ENCODE results near the gene CCDC136.

CCDC136 gene

GRCh38 chr7:128830231-128831177 lies 38.7 kb downstream of the CCDC136 start, which contains the start of gene FLNC:
Gene FLNC, plus strand, starts transcription at chr7:128830406. Its CDS starts 232 bp downstream, at chr7:128830638.
- no peak for DNase-seq (ENCODE audit: low spot score)

GRCh38 chr7:128831178-128831993 lies 39.6 kb downstream of the CCDC136 start:
- Histone ChIP-seq H3K27me3 (ENCODE audit: insufficient read depth, poor library complexity, severe bottlenecking) (peaks cover 4% of the 10 kb centered on the region), H3K4me3 (ENCODE audit: severe bottlenecking) (no peak overlapping the region), H3K4me1 (ENCODE audit: insufficient read depth, poor library complexity, severe bottlenecking) (peaks cover 18% of the 10 kb centered on the region), H3K36me3 (ENCODE audit: low read depth) (no peaks in the 10 kb centered on the region), H3K9me3 (ENCODE audit: severe bottlenecking) (no peaks in the 10 kb centered on the region), H3K27ac (ENCODE audit: poor library complexity, severe bottlenecking) (no peak overlapping the region)
- TF ChIP-seq, protein P1, sequence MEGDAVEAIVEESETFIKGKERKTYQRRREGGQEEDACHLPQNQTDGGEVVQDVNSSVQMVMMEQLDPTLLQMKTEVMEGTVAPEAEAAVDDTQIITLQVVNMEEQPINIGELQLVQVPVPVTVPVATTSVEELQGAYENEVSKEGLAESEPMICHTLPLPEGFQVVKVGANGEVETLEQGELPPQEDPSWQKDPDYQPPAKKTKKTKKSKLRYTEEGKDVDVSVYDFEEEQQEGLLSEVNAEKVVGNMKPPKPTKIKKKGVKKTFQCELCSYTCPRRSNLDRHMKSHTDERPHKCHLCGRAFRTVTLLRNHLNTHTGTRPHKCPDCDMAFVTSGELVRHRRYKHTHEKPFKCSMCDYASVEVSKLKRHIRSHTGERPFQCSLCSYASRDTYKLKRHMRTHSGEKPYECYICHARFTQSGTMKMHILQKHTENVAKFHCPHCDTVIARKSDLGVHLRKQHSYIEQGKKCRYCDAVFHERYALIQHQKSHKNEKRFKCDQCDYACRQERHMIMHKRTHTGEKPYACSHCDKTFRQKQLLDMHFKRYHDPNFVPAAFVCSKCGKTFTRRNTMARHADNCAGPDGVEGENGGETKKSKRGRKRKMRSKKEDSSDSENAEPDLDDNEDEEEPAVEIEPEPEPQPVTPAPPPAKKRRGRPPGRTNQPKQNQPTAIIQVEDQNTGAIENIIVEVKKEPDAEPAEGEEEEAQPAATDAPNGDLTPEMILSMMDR (IDR thresholded peaks at IDR 0.05; ENCODE audit: poor library complexity, severe bottlenecking), result no peak
- no peak for ATAC-seq (ENCODE audit: low read depth)
- DNase-seq (ENCODE audit: low spot score), result no peak

More at GRCh38 chr7:128830231-128831177, 38.7 kb downstream of the CCDC136 start, which contains the start of gene FLNC:
- H3K27me3 ChIP-seq (ENCODE audit: insufficient read depth, poor library complexity, severe bottlenecking), result peaks cover 4% of the 10 kb centered on the region
- no peaks in the 10 kb centered on the region for H3K36me3 ChIP-seq (ENCODE audit: low read depth)
- TF ChIP-seq, protein P1 (IDR thresholded peaks at IDR 0.05; ENCODE audit: poor library complexity, severe bottlenecking), result no peak
- H3K4me3 ChIP-seq (ENCODE audit: severe bottlenecking), result peak within 1 kb of the TSS; percentile 34
- ATAC-seq (ENCODE audit: low read depth), result peak; percentile 67
- no peaks in the 10 kb centered on the region for H3K9me3 ChIP-seq (ENCODE audit: severe bottlenecking)
- no peak within 1 kb of the TSS for H3K27ac ChIP-seq (ENCODE audit: poor library complexity, severe bottlenecking)
- H3K4me1 ChIP-seq (ENCODE audit: insufficient read depth, poor library complexity, severe bottlenecking), result peaks cover 18% of the 10 kb centered on the region

DNA sequence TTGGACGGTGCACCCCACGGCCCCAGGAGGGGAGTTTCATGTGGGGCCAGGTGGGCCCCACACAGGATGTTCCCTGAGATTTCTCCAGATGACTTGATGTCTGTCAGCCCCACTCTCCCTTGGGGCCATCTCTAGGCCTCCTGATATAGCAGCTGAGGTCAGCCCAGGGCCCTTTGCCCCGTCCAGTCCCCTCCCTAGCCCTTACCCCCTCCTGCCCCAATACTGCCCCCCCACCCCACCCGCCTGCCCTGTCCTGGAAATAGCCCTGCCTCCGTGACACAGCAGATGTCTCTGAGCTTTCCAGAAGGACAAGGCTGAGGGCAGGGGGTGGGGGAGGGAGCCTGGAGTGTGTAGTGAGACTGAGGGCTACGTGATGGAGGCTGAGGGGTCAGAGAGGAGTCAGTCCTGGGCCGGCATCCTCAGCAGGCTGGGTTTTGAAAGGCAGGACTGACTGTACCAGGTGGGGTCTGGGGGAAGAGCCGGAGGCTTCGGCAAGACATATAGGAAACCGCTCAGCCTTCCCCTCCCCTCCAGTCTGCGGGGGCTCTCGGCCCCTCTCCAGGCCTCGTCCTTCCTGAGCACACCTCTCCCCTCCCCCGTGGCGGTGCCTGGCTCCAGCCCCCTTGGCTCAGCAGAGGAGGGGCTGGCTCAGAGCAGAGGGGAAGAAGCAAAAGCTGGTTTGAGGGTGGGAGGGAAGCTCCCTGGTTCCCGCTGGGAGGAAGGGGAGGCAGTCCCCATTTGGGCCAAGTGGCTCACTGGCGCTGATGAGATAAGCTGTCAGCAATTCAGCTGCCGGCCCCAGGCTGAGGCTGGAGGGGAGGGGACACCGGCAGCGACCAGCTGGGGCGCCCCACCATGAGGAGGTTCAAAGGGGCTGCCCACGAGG lies 40.5 kb downstream of the CCDC136 start:
- Histone ChIP-seq H3K9me3 (ENCODE audit: severe bottlenecking) (no peaks in the 10 kb centered on the region), H3K27ac (ENCODE audit: poor library complexity, severe bottlenecking) (no peak overlapping the region), H3K36me3 (ENCODE audit: low read depth) (no peaks in the 10 kb centered on the region), H3K27me3 (ENCODE audit: insufficient read depth, poor library complexity, severe bottlenecking) (peaks cover 4% of the 10 kb centered on the region), H3K4me3 (ENCODE audit: severe bottlenecking) (no peak overlapping the region), H3K4me1 (ENCODE audit: insufficient read depth, poor library complexity, severe bottlenecking) (peaks cover 18% of the 10 kb centered on the region)
- DNase-seq (ENCODE audit: low spot score) (no peak), ATAC-seq (ENCODE audit: low read depth) (no peak)
- TF ChIP-seq, protein P1 (IDR thresholded peaks at IDR 0.05; ENCODE audit: poor library complexity, severe bottlenecking), result no peak

DNA sequence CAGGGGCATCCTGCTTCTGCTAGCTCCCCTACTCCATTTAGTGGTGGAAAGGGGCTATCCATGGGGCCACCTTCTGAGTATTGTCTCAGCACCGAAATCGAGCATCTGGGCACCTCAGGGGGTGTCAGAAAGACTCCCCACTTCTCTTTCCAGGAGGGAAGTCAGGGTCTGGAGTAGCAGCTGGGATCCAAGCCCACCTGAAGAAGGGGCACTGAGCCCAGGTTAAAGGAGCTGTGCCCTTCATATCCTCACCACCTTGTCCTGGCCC lies 41.0 kb downstream of the CCDC136 start:
- Histone ChIP-seq H3K27ac (ENCODE audit: poor library complexity, severe bottlenecking) (no peak overlapping the region), H3K9me3 (ENCODE audit: severe bottlenecking) (no peaks in the 10 kb centered on the region), H3K4me3 (ENCODE audit: severe bottlenecking) (no peak overlapping the region), H3K36me3 (ENCODE audit: low read depth) (no peaks in the 10 kb centered on the region), H3K4me1 (ENCODE audit: insufficient read depth, poor library complexity, severe bottlenecking) (peaks cover 15% of the 10 kb centered on the region), H3K27me3 (ENCODE audit: insufficient read depth, poor library complexity, severe bottlenecking) (peaks cover 4% of the 10 kb centered on the region)
- no peak for DNase-seq (ENCODE audit: low spot score)
- no peak for ATAC-seq (ENCODE audit: low read depth)
- TF ChIP-seq, protein P1 (IDR thresholded peaks at IDR 0.05; ENCODE audit: poor library complexity, severe bottlenecking), result no peak
